NCI-H526 treated with DMSO at 0.1 percent for 48 hours (cell line): ENCODE measurements around the gene TPST2.
A peak's percentile ranks its signal among the peaks of the same experiment; 100 is the strongest.

Source experiments
- DNase-seq: peaks from one replicate; lab custom pipeline; 2025; lab: John Stamatoyannopoulos, UW

The TPST2 gene

GRCh38 chr22:26610072-26610958 lies 20.4 kb upstream of the TPST2 start:
- DNase-seq: no peak

GRCh38 chr22:26609287-26609686 lies 19.4 kb upstream of the TPST2 start:
- no peak for DNase-seq

GRCh38 chr22:26608129-26608528 lies 18.2 kb upstream of the TPST2 start:
- no peak for DNase-seq

GRCh38 chr22:26606611-26607010 lies 16.7 kb upstream of the TPST2 start:
- no peak for DNase-seq

- no peak for DNase-seq
Measured at GRCh38 chr22:26604368-26604767, 14.4 kb upstream of the TPST2 start.

GRCh38 chr22:26602127-26602526 lies 12.2 kb upstream of the TPST2 start:
- no peak for DNase-seq

- DNase-seq: no peak
Measured at GRCh38 chr22:26601726-26602125, 11.8 kb upstream of the TPST2 start.

DNA sequence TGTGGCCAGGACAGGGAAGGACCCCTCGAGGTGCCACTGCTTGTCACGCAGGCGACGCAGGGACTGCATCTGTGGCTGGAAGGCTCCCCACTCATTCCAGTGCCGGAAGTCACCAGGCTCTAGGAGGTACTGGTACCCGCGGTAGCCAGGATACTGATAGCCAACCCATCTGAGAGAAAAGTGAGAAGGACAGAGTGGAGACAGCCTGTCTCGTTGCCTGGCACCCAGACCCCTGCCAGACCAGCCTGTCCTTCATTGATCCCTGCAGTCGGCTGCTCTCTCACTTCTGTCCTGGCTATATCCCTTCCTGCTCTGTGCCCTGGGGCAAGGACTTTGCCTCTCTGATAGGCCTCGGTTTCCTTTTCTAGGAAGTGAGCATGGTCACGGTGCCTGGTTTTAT lies 9.6 kb upstream of the TPST2 start:
- no peak for DNase-seq

DNA sequence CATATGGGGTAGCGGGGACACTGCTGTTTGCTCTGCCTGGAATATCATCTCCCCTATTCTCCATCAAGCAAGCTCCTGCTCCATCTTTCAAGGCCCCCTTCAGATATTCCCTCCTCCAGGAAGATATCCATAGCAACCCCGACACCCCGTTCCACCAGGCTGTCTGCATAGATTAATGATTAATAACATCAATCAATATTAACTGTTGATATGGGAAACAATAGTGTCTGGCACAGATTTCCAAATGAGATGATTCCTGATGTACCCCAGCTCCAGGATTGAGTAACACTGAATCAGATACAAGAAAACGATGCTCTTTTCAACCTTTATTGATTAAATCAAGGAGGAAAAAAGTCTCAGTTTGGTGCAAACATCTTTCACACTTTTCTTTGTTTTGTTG lies 7.5 kb upstream of the TPST2 start:
- DNase-seq: no peak

- no peak for DNase-seq
Measured at GRCh38 chr22:26597026-26597425, 7.1 kb upstream of the TPST2 start.

DNA sequence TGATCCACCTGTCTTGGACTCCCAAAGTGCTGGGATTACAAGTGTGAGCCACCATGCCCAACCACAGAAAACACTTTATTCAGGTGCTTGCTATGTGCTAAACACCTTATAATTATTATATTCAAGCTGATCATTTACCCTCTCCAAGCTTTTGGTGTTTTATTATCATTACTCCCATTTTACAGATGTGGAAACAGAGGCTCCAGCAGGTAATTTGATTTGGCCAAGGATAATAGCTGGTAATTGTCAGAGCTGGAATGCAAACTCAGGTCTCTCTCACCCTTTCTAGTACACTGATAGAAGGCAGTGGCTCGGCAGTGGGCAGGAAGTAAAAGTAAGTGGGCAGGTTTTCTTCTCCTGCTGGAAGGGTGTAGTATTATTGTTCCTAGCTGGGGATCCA lies 3.8 kb upstream of the TPST2 start:
- DNase-seq: no peak

- DNase-seq: no peak
Measured at GRCh38 chr22:26592421-26592891, 2.5 kb upstream of the TPST2 start.

DNA sequence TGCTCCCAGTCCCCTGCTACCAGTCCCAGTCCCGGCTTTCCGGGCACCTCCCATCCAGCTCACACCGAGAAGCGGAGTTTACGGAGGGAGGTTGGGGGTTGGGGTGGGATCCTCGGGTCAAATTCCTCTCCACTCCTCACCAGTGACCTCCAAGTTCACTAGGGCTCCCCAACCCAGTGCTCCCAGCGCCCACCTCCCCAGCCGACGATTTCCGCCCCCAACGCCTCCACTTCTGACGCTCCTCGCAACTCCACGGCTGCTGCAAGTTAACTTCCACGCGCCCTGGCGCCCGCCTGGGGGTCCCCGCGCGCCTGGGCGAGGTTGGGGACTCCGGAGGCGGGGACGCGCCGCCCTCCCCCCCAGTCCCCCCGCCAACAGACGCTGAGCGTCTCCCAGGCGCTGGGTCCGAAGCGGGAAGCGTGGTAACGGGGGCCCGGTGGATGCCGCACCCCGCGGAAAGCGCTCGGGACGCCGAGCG lies 526 bp downstream of the TPST2 start:
- DNase-seq: peak; percentile 2

DNA sequence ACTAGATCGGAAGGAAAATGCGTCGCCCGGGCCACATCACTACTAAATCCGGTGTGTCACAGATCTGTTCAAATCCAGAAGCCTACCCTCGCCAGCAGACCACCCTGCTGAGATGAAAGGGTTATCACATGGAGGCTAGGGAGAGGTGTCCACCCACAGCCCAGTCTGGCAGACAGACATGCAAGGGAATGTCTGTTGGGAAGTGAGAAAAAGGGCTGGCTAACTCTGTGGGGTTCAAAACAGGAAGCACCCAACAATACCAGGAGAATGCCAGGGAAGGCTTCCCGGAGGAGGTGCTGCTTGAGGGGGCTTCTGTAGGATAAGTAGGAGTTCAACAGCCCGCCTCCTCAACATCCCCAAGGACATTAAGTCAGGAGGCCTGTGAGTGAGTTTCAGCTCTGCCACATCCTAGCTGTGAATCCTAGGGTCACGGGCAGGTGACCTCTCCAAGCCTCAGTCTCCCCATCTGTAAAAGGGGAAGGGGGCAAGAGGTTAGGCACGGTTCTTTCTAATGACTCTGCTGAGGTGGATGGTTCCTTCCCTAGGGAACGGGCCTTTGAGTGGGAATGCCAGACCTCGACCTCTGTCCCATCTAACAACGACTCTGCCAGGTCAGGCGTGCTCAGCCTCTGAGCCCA lies 1.1 kb downstream of the TPST2 start:
- no peak for DNase-seq

DNA sequence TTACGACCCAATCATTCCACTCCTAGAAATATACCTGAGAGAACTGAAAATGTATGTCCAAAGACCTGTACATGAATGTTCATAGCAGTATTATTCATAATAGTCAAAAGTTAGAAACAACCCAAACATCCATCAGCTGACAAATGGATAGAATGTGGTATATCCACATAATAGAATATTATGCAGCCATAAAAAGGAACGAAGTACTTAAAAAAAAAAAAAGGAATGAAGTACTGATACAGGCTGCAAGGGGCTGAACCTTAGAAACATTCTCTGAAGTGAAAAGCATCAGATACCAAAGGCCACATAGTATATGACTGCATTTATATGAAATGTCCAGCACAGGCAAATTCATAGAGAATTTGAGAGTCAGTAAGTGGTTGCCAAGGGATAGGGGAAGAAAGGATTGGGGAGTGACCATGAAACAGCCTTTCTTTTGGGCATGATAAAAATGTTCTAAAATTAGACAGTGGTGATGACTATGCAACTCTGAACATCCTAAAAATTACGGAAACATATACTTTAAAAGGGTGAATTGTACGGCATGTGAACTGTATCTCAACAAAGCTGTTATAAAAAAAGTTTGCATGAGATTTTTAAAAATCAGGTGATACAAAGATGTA lies 1.8 kb downstream of the TPST2 start:
- DNase-seq: no peak

DNA sequence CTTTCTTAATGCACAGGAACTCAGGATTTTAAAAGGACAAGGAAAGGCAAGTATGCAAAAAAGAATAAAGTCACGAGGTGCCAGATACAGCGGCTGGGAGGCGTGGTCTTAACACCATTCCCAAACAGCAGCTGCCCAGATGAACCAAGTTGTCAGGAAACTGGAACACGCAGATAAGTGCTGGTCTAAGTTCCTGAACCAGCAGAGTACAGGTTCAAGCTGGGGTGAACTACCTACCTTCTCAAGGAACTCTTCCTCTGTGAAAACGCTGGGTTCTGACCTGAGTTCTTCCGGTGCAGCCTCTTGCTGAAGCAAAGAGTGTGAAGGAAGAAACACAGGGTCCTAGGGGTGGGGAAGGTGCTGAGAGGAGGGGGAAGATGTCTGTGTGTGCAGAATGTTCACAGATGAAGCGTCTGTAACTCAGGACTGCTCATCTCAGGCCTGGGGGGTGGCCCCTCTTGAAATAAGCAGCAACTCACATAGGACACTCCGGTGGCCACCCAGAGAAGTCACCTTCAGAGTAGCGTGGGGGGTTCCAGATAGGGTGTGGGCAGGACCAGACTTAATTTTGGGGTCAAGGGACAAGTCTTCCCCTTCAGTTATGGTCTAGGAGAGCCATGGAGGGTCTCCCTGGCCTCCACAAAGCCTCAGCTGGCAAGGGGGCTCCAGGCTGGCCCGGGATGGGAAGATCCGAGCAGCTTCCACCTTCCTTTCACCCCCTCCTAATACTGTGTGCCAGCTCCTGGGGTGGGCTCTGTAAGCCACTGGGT lies 3.2 kb downstream of the TPST2 start:
- DNase-seq: peak; percentile 32

DNA sequence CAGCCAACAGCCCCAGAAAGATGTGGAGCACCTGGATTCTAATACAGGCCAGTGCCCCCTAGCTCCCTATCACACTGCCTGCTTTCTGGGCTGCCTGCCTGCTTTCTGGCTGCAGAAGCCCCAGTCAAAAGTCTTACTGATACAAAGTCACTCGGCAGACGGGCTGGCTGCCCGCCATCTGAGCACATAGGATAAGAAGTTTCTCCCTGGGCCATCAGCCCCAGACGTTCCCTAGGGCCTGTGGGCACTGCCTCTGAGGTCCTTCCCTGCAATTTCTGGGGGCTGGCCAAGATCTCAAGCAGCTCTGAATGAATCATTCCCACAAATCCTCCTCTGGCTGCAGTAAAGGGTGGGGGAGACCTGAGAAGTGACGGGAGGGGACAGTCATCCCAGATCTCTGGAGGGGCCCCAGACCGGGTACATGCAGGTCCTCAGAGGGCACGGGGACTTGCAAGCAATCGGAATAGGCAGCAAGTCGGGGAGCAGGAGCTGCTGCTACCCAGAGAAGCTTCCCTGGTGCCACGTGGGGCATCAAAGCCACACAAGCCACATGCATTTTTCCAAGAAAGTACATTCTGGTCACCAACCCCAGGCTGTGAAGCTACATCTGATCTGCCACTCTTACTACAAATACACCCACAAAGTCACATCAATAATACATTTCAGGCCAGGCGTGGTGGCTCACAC lies 4.7 kb downstream of the TPST2 start:
- DNase-seq: no peak

DNA sequence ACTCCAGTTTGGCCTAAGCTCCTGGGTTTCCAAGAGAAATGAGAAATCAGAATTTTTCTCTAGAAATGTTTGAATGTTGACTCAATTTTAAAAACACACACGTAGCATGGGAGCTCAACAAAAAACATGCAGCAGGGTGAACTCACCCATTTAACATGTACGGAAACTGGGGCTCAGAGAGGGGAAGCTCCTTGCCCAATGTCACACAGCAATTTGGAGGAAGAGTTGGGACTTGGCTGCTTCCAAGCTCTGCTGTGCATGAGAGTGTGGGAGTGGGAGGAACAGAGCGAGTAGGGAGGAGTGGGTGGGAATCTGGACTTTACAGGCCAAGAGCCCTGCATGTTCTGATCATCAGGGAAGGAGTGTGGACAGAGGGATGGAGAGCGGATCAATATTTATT lies 5.9 kb downstream of the TPST2 start:
- no peak for DNase-seq

- no peak for DNase-seq
Measured at GRCh38 chr22:26581633-26582168, 8.2 kb downstream of the TPST2 start.

GRCh38 chr22:26581026-26581425 lies 8.9 kb downstream of the TPST2 start:
- DNase-seq: no peak
